HT1080 (cell line): ENCODE measurements around the gene ZNF680. TPM values are rescaled to one million over a fixed set of nuclear protein-coding genes. Genes with fewer than 3 reads are reported as not detected.
"Not testable (repeated sequence)": the region's sequence is repeated elsewhere in the genome, so short reads cannot be mapped to it uniquely, and the experiment has no call there.

ENCODE experiments used
- DNase-seq: peaks from one replicate; pipeline ENCODE4 v3.0.0-alpha.2; 2015; ENCODE audit warnings: low read depth
- total RNA-seq: library from RNA; depleted of rRNA; stranded (reverse); fragments of >200 nt; shearing (Covaris generic); gene quantifications from 2 replicates; pipeline ENCODE4 v1.2.3, GENCODE V29; 2014

ZNF680 gene
- total RNA-seq, 1 experiment from 2014 or later, result 4.6 TPM

DNA sequence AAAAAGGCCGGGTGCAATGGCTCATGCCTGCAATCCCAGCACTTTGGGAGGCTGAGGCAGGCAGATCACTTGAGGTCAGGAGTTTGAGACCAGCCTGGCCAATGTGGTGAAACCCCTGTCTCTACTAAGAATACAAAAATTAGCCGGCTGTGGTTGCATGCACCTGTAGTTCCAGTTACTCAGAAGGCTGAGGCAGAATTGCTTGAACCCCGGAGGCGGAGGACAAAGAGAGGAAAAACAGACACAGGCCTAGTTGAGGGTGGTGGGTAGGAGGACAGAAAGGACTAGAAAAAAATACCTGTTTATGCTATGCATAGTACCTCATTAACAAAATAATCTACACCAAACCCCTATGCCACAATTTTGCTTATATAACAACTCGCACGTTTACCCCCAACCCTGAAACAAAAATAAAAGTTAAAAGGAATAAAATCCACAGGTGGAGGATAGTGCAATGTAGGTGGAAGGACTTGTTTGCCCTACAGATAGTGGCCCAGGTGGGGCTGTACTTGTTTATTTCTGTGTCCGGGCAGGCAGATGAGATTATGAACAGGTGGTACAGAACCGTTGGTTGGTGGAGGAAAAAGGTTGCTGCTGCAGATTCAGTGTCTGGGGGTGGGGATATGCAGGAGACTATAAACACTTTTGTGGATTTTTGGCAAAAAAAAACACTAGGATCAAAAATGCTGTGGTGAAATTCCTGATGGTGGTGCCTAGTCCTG is 5.1 kb downstream of the ZNF680 start:
- no peak for DNase-seq

DNA sequence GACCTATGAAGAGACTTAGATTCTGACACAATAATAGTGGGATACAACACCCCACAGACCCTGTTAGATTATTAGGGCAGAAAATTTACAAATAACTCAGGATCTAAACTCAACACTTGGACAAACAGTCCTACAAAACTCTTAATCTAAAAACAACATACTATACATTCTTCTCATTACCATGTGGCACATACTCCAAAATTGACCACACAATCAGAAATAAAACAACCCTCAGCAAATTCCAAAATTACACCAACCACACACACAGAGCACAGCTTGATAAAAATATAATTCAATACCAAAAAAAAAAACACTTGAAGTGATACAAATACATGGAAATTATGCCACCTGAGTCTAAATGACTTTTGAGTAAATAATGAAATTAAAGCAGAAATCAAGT is 7.8 kb downstream of the ZNF680 start:
- DNase-seq, result no peak

DNA sequence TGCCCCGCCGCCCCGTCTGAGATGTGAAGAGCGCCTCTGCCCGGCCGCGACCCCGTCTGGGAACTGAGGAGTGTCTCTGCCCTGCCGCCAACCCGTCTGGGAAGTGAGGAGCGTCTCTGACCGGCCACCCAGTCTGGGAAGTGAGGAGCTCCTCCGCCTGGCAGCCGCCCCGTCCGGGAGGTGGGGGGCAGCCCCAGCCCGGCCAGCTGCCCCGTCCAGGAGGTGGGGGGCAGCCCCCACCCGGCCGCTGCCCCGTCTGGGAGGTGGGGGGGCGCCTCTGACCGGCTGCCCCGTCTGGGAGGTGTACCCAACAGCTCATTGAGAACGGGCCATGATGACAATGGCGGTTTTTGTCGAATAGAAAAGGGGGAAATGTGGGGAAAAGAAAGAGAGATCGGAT is 8.7 kb downstream of the ZNF680 start:
- DNase-seq, result not testable (repeated sequence)

DNA sequence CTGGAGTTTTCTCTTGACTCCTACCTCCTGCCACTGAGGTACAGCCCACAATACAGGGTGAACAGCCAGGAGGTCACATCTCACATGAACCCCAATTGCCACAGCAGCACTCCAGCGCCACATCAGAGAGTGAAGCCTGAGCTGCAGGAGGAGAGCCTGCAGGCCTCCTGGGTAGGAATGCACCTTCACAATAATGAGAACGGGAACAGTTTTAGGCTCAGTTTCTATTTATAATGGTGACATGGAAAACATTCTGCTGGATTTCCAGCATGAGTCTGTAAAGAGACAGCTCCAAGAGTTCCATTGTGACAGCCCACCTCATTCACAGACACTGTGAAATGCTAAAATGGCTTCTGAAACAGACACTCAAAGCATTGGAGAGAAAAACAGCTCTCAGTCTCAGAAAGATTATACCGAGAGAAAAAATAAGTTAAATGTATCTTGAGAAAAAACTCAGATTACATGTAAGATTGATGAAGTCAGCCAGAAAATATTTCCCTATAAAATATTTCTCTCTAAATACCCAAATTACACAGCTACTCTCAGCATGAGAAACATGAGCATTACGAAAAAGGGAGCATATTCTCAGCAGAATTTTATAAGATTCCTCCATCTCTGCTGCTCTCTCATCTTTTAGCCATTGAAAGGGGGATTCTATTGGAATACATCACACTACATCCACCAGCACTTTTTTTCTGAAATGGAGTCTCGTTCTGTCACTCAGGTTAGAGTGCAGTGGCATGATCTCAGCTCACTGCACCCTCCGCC is 11.3 kb downstream of the ZNF680 start:
- DNase-seq, result no peak

- no peak for DNase-seq
Observed at GRCh38 chr7:64544010-64544409, 18.9 kb downstream of the ZNF680 start.

DNA sequence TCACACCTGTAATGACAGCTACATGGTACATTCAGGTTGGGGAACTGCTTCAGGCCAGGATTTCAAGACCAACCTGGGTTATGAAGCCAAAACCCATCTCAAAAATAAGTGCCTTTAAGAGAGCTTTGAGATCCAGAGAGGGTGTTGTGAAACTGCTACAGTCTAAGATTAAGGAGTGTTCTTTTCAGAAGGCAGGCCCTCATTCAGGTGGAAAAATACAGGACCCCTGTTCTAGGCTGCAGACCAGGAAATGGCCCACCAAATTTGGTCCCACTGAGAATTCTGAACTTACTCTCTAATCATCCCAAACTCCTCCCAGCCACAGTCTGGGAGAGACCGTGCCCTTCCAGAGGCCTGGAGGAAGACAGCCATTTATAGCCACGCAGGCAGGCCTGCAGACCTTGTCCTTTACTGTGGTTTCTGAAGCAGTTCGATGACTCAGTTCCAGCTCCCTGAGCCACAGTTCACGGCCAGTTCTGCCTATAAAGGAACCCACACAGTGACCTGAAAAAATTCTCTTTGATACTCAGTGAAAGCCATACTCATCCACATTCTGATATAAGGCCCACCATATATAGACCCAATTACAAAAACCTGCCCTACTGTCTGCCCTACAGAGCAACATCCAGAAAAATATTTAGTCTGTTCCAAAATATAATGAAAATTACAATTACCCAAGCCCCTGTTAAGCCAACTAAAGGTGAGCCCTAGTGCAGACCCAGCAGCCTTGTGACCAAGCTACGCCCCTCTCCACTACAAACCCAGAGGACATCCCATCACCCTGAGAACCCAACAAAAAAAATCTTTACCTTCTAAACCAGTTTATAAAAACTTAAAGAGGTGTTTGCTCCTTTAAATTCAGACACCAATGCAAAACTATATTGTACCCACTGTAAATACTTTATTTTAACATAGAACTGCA is 21.2 kb downstream of the ZNF680 start:
- DNase-seq, result peak; percentile 43

- DNase-seq, result no peak
Observed at GRCh38 chr7:64533756-64534155, 29.1 kb downstream of the ZNF680 start.

DNA sequence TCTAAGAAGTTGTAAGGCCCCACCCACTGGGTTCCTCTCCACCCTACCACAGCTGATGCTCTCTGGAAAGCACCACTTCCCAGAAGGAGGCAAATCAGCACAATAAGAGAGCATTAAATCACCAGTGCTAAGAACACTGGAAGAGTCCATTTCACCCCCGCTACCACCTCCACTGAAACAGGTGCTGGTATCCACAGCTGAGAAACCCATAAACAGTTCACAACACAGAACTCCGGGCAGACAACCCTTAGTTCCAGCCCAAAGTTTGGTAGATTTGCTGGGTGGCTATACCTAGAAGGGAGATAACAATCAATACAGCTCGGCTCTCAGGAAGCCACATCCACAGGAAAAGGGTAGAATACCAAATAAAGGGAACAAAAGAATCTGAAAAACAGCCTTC is 34.1 kb downstream of the ZNF680 start:
- no peak for DNase-seq

GRCh38 chr7:64521409-64521984 is 41.4 kb downstream of the ZNF680 start:
- no peak for DNase-seq

DNA sequence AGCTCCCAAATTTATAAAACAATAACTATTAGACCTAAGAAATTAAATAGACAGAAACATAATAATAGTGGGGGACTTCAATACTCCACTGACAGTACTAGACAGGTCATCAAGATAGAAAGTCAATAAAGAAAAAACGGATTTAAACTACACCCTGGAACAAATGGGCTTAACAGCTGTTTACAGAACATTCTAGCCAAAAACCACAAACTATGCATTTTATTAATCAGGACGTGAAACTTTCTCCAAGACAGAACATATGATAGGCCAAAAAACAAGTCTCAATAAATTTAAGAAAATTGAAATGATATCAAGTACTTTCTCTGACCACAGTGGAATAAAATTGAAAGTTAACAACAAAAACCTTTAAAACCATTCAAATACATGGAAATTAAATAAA is 46.4 kb downstream of the ZNF680 start:
- no peak for DNase-seq

DNA sequence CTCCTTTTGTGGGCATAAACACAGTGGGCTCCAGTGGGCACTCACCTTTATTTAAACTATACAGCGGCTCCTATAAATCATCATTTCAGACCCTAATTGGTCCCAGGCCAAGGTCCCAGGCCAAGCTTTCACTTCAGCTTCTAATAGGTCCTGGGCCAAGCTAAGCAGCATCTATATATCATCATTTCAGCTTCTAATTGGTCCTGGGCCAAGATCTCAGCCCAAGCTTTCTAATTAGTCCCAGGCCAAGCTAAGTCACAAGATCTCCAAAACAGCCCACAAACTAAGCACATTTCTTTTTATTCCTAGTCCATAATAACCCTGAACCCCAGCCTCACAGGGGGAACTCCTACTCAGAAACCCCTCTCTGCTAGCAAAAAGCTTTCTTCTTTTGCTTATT is 47.1 kb downstream of the ZNF680 start:
- DNase-seq, result no peak

- no peak for DNase-seq
Observed at GRCh38 chr7:64515330-64515729, 47.5 kb downstream of the ZNF680 start.

GRCh38 chr7:64509583-64509982 is 53.3 kb downstream of the ZNF680 start:
- no peak for DNase-seq

DNA sequence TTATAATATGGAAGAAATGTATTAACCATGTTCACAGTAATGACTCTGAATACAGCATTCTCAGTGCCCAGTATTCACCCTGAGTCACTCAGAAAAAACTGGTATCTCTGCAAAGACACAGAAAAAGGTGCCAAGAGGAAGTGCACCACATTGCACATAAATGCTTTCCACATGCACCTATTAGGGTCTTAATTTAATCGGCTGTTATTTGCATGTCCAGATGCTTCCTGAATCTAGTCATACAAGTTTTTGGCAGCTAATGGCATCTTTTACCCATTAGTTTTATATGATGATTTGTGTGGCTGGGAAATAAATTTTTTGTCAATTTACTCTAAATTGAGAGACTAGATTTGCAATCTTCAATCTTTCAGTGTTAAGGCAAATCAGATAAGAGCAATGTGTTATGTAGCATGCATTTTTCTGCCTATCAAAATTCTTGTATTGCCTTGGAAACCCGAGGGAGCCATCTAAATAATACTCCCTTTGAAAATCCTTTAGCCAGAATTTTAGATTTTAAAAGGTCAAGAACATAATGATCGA is 58.2 kb downstream of the ZNF680 start:
- no peak for DNase-seq

DNA sequence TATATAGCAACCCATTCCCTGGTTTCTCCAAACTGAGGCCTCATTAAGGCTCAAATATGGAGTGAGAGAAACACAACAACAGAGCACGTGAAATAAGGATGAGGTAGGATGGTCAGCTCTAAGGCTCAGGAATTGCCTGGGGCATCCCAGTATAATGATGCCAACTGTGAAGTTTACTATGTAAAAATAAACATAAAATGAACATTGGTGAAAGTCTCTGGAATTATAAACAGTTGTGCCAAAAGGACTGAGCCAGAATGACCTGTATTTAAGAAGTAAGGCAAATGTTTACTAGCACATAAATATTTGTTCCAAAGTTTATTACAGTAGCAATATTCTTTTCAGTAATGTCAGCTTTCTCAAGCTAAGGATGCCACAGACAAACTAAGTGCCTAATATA is 64.6 kb downstream of the ZNF680 start:
- no peak for DNase-seq

GRCh38 chr7:64494912-64495461 is 67.9 kb downstream of the ZNF680 start:
- DNase-seq, result no peak

DNA sequence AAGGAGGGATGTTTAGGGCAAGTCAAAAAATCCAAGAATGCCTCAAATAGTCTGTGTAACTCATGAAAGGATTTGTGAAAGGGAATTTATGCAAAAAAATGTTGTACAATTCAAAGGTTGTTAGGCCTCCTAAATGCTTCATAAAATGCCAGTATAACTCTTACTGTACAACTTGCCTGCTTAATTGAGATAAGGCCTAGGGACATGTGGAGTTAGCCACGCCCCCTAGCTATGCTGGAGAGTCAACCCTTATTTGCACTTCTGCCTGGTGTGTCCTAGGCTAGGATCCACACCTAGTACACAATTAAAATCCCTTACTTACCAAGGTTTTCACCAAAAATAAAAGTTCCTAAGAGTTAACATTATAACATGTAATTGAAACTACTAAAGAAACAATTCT is 77.2 kb downstream of the ZNF680 start:
- DNase-seq, result no peak
